Osteoblast (primary cell): ENCODE results near the gene MEF2D. TPM values are rescaled to one million over a fixed set of nuclear protein-coding genes. Genes with fewer than 3 reads are reported as not detected.
A peak's percentile ranks its signal among the peaks of the same experiment; 100 is the strongest.

Source experiments
- DNase-seq: peaks from one replicate; pipeline ENCODE4 v3.0.0; 2011; ENCODE audit warnings: low spot score, mixed read lengths; ENCODE audit not compliant: insufficient read length; ENCODE audit errors: missing footprints
- H2AFZ ChIP-seq: 2 replicates; pipeline ENCODE4 v1.6.0; 2011; ENCODE audit warnings: mild to moderate bottlenecking, low read length
- H3K27ac ChIP-seq: 2 replicates; pipeline ENCODE4 v1.5.1; 2011; ENCODE audit warnings: mild to moderate bottlenecking, low read depth, low read length, moderate library complexity
- H3K27me3 ChIP-seq: 2 replicates; pipeline ENCODE4 v1.6.0; 2012; ENCODE audit warnings: mild to moderate bottlenecking, control low read depth, inconsistent platforms, low read length, moderate library complexity; ENCODE audit not compliant: insufficient read depth
- H3K36me3 ChIP-seq: 2 replicates; pipeline ENCODE4 v1.5.1; 2011; ENCODE audit warnings: mild to moderate bottlenecking, low read length, control low read depth, moderate library complexity; ENCODE audit not compliant: insufficient read depth
- H3K4me1 ChIP-seq: 2 replicates; pipeline ENCODE4 v1.5.1; 2011; ENCODE audit warnings: mild to moderate bottlenecking, low read length, control low read depth, moderate library complexity; ENCODE audit not compliant: insufficient read depth
- H3K4me2 ChIP-seq: 2 replicates; pipeline ENCODE4 v1.6.0; 2011; ENCODE audit warnings: mild to moderate bottlenecking, low read length; ENCODE audit not compliant: insufficient read depth
- H3K4me3 ChIP-seq: fragments of 200-600 bp; sonication (generic); 3 replicates; pipeline ENCODE4 v1.5.1; 2012; ENCODE audit warnings: mild to moderate bottlenecking, low read length, inconsistent platforms; ENCODE audit not compliant: insufficient read depth
- H3K79me2 ChIP-seq: 2 replicates; pipeline ENCODE4 v1.6.0; 2012; ENCODE audit warnings: mild to moderate bottlenecking, low read length, control low read depth, inconsistent platforms; ENCODE audit not compliant: insufficient read depth
- H3K9me3 ChIP-seq: 2 replicates; pipeline ENCODE4 v1.5.1; 2011; ENCODE audit warnings: low read depth, low read length, control low read depth
- H4K20me1 ChIP-seq: 2 replicates; pipeline ENCODE4 v1.6.0; 2012; ENCODE audit warnings: mild to moderate bottlenecking, low read length, control low read depth; ENCODE audit not compliant: insufficient read depth
- total RNA-seq: library from RNA; depleted of rRNA; stranded (reverse); fragments of >200 nt; gene quantifications from 2 replicates; pipeline ENCODE4 v1.2.3, GENCODE V29; 2012
- TF ChIP-seq, protein P1 (sequence below): IDR thresholded peaks from 2 replicates; pipeline ENCODE4 v1.5.1; 2011; ENCODE audit warnings: mild to moderate bottlenecking, low read depth, low read length, moderate library complexity; ENCODE audit errors: extremely low read depth

MEF2D gene
- total RNA-seq, 1 donor: 14.1 TPM

DNA sequence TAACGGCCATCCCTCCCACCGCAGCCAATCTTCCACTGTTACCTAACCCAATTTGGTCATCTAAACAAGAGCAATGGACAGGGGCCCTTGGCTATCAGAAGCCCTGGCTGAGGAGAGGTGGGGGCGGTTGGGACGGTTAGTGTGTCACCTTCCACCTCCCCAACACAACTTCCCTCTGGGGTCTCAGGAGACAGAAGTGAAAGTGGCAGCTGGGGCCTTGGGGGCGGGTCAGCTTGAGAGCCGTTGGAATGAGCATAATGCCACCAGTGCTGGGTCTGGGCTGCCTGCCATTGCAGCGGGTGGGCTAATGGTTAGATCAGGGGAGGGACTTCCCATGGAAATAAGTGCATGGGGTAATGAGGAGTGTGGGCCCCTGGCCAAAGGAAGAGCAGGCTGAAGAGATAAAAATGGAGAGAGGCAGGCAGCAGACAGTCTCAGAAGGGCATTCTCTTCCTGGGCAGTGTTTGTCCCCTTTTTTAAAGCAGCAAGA is 7.9 kb downstream of the MEF2D start:
- Histone ChIP-seq H2AFZ (no peak overlapping the region), H3K4me2 (peak overlapping the region; percentile 19), H3K4me3 (no peak overlapping the region), H3K36me3 (peaks cover 6% of the 10 kb centered on the region), H4K20me1 (peaks cover 100% of the 10 kb centered on the region), H3K27ac (peak overlapping the region; percentile 39), H3K27me3 (no peaks in the 10 kb centered on the region), H3K9me3 (no peaks in the 10 kb centered on the region), H3K79me2 (peaks cover 100% of the 10 kb centered on the region), H3K4me1 (peaks cover 75% of the 10 kb centered on the region)
- peak; percentile 65 for DNase-seq
- TF ChIP-seq, protein P1, sequence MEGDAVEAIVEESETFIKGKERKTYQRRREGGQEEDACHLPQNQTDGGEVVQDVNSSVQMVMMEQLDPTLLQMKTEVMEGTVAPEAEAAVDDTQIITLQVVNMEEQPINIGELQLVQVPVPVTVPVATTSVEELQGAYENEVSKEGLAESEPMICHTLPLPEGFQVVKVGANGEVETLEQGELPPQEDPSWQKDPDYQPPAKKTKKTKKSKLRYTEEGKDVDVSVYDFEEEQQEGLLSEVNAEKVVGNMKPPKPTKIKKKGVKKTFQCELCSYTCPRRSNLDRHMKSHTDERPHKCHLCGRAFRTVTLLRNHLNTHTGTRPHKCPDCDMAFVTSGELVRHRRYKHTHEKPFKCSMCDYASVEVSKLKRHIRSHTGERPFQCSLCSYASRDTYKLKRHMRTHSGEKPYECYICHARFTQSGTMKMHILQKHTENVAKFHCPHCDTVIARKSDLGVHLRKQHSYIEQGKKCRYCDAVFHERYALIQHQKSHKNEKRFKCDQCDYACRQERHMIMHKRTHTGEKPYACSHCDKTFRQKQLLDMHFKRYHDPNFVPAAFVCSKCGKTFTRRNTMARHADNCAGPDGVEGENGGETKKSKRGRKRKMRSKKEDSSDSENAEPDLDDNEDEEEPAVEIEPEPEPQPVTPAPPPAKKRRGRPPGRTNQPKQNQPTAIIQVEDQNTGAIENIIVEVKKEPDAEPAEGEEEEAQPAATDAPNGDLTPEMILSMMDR: no peak

DNA sequence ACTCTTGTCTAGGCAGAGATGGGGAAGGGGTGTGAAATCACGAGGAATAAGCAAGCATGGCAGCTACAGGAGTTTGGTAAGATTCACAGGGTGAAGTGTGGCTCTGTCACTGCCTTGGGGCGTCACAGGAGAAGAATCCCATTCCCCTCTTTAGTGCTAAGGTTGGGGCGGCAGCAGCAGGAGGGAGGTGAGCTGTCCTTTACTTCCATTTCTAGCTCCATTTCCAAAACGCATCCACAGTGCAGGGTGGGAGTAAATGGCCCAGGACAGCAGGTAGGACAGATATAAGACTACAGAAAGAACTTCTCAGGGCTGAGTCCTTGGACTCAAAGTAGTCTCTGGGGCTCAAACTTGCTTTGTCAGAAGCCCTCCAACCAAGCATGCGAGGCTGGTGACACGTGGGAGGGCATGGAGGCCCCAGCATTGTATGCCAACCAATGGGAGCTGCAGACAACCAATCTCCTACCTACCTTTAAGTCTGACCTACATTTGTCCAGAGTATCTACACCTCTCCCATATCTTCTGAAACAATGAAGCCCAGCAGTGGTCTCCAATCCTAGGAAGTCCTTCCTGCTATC is 8.5 kb downstream of the MEF2D start:
- Histone ChIP-seq H3K4me1 (peaks cover 70% of the 10 kb centered on the region), H3K27me3 (no peaks in the 10 kb centered on the region), H3K36me3 (peaks cover 6% of the 10 kb centered on the region), H3K4me2 (no peak overlapping the region), H4K20me1 (peaks cover 100% of the 10 kb centered on the region), H3K27ac (no peak overlapping the region), H3K9me3 (no peaks in the 10 kb centered on the region), H3K79me2 (peaks cover 100% of the 10 kb centered on the region), H2AFZ (no peak overlapping the region), H3K4me3 (no peak overlapping the region)
- TF ChIP-seq, protein P1: no peak
- DNase-seq: no peak

DNA sequence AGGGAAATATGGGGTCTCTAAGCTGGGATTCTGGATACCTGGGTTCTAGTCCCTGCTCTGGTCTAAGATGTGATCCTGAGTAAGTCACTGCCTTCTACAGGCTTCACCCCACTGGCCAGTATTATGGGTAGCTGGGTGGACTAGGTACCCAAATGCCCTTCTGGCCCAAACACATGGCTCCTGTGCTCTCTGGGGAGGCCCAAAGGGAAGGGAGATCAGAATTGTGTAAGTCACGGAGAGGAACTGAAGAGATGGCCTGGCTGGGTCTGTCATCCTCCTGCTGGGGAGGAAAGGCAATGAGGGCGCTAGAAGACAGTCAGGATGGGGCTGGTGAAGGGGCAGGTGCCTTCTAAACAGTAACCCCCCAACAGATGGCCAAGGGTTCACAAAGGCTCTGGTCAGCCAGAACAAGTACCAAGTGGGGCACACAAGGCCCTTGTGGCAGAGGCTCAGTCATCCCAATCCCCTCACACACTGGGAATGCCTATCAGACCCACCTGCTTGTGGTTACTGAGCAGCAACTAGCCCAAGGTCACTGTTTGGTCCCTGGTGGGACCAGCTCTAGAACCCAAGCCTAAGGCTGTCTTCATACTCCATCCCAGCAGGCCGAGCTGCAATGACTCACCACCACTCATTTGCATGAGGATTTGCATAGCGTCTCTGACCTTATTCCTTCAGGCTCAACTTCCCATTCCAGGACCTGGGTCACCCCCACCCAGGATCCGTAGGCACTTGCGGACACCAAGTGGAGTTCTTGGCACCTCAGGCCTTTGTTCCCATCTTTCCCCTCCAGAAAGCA is 9.2 kb downstream of the MEF2D start:
- Histone ChIP-seq H2AFZ (no peak overlapping the region), H3K79me2 (peaks cover 100% of the 10 kb centered on the region), H3K4me3 (no peak overlapping the region), H3K4me2 (peak overlapping the region; percentile 55), H4K20me1 (peaks cover 100% of the 10 kb centered on the region), H3K27me3 (no peaks in the 10 kb centered on the region), H3K4me1 (peaks cover 62% of the 10 kb centered on the region), H3K9me3 (no peaks in the 10 kb centered on the region), H3K27ac (peak overlapping the region; percentile 75), H3K36me3 (peaks cover 6% of the 10 kb centered on the region)
- DNase-seq: peak; percentile 77
- TF ChIP-seq, protein P1: no peak

DNA sequence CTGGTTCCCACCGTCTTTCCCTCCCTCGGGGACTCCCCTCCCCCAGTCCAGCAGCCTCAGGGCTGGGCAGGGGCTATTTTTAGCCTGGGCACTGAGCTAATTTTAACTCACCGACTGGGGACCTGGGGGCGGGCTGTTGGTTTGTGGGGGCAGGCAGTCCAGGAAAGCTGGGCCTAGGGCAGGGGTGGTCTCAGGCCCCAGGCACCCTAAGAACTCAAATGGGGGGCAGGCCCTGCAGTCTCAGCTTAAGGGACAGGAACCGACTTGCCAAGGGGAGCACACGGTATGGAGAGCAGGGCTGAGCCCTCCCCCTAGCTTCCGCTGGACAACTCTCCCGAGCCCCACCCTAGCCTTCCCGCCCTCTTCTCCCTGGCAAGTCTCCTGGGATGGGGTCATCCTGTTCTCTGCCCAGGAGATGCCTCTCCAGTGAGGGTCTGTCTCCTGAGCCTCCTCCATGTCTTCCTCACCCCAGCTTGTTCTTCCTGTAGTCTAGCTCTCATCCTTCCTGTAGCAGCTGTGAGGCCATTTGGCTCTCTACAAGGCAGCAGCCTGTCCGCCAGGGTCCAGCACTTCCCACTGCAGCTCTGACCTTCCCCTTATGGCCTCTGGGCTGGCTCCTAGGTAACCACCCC is 10.1 kb downstream of the MEF2D start:
- Histone ChIP-seq H3K27ac (peak overlapping the region; percentile 75), H2AFZ (no peak overlapping the region), H3K36me3 (peaks cover 6% of the 10 kb centered on the region)

More for the DNA sequence above, 10.1 kb downstream of the MEF2D start:
- Histone ChIP-seq H3K4me1 (peaks cover 54% of the 10 kb centered on the region), H3K9me3 (no peaks in the 10 kb centered on the region), H3K4me2 (peak overlapping the region; percentile 55), H3K4me3 (peak overlapping the region; percentile 29), H3K79me2 (peaks cover 100% of the 10 kb centered on the region), H3K27me3 (no peaks in the 10 kb centered on the region), H4K20me1 (peaks cover 100% of the 10 kb centered on the region)
- TF ChIP-seq, protein P1: peak; percentile 22
- DNase-seq: peak; percentile 96
